ENCODE measurements around the gene SMAD6. TPM values are rescaled to one million over a fixed set of nuclear protein-coding genes. Genes with fewer than 3 reads are reported as not detected.

SMAD6 gene
- total and polyA plus RNA-seq, 9 of the 15 experiments (the other 6 are each of a cell fraction or from before 2014, with no cell fraction given), result 0.10 to 15.5 (median 3.7) TPM

GRCh38 chr15:66803182-66803729, 101.2 kb downstream of the SMAD6 start (continued):
- peak; percentile 79 for TF ChIP-seq RBFOX2 (IDR thresholded peaks at IDR 0.05; ENCODE audit: low read depth, low read length)
- TF ChIP-seq MTA2 (IDR thresholded peaks at IDR 0.05; ENCODE audit: low read depth), result 0 out of 2 replicates have a peak, but pooled peaks have one; percentile 6
- peak; percentile 88 for TF ChIP-seq HDAC2 (IDR thresholded peaks at IDR 0.05)
- no peak for TF ChIP-seq MLX (CRISPR knock-in tag; conservative IDR thresholded peaks at IDR 0.05)
- no peak for TF ChIP-seq ILK (tag; IDR thresholded peaks at IDR 0.05; ENCODE audit: borderline replicate concordance, low read depth)
- TF ChIP-seq HMGN3 (IDR thresholded peaks at IDR 0.05; ENCODE audit: borderline replicate concordance, extremely low read depth, insufficient read length, low read depth, low read length), result peak; percentile 99
- peak; percentile 36 for TF ChIP-seq POLR2B (IDR thresholded peaks at IDR 0.05; ENCODE audit: low read depth, partially characterized antibody)
- TF ChIP-seq HNRNPL (IDR thresholded peaks at IDR 0.05; ENCODE audit: low read depth, low read length), result no peak
- no peak for TF ChIP-seq SNRNP70 (optimal IDR thresholded peaks at IDR 0.05; ENCODE audit: low read depth, low read length)
- TF ChIP-seq HCFC1 (IDR thresholded peaks at IDR 0.05; ENCODE audit: low read depth, low read length), result peak; percentile 22; the same call in 1 of the 2 replicates
- peak; percentile 31 to 63; a peak in 1 of 4 replicates for TF ChIP-seq TRIM24 (IDR thresholded peaks at IDR 0.05)

GRCh38 chr15:66803749-66804148, 101.7 kb downstream of the SMAD6 start:
- peak overlapping the region; percentile 79 for H3K27ac ChIP-seq (ENCODE audit: extremely low read depth, low read depth, low read length)
- FAIRE-seq (no peak), DNase-seq (ENCODE audit: extremely low read depth in 1 of 4, low spot score in 3 of 4) (no peak), ATAC-seq (no peak)
- H3K79me2 ChIP-seq (ENCODE audit: control insufficient read depth, insufficient read depth, low read length), result no peaks in the 10 kb centered on the region
- H3K9ac ChIP-seq (ENCODE audit: insufficient read depth in 1 of 2, low read depth in 2 of 2, low read length in 2 of 2), result peak overlapping the region; percentile 38 to 84; a peak in 3 of 4 replicates
- H3K9me1 ChIP-seq (ENCODE audit: control insufficient read depth, insufficient read depth, low read length), result no peaks in the 10 kb centered on the region
- in situ Hi-C loops (cut with MboI) (no loop called here), intact Hi-C loops (cut with micrococcal nuclease) (loop anchor here (5.0 kb wide), 1 partner anchor 49 kb away; no protein-coding TSS in a partner anchor)
- TF ChIP-seq NR1H2 (CRISPR knock-in tag; IDR thresholded peaks at IDR 0.05) (0 out of 2 replicates have a peak, but pooled peaks have one; percentile 49), ELF2 (CRISPR knock-in tag; IDR thresholded peaks at IDR 0.05) (no peak), CBX2 (IDR thresholded peaks at IDR 0.05; ENCODE audit: insufficient read depth, low read length, poor library complexity, severe bottlenecking) (no peak), FOXM1 (IDR thresholded peaks at IDR 0.05; ENCODE audit: low read depth) (no peak), FOXM1 (CRISPR knock-in tag; IDR thresholded peaks at IDR 0.05; ENCODE audit: low read depth) (0 out of 2 replicates have a peak, but pooled peaks have one; percentile 38)
- no peaks in the 10 kb centered on the region for H3K27me3 ChIP-seq (ENCODE audit: control insufficient read depth in 2 of 2, insufficient read depth in 2 of 2, low read length in 2 of 2)
- H3K4me1 ChIP-seq (replicated peaks in 1 of 2; ENCODE audit: control insufficient read depth in 2 of 2, insufficient read depth in 2 of 2, low read length in 2 of 2), result peaks cover 31 to 47% of the 10 kb centered on the region in 2 experiments
- POLR2A ChIA-PET, result interaction anchor here (0.7 to 1.7 kb wide), 5 partner anchors 9 to 34 kb away, joined by 3 to 4 read pairs (median 4); no protein-coding TSS in a partner anchor
- no peaks in the 10 kb centered on the region for H3K36me3 ChIP-seq (ENCODE audit: control insufficient read depth, insufficient read depth, low read length)
- TSS peak; percentile 67 for BruUV-seq (replicated peaks)
- peak overlapping the region; percentile 81 for H2AFZ ChIP-seq (ENCODE audit: low read depth, low read length)
- H3K4me3 ChIP-seq, result no peak overlapping the region
- H3K9me3 ChIP-seq (replicated peaks; ENCODE audit: control insufficient read depth, insufficient read depth, low read depth, low read length), result no peaks in the 10 kb centered on the region
- 80% methylated on average over 1 of the region's 1 CpG for WGBS (ENCODE audit: insufficient coverage, low coverage, missing lambda C conversion rate)
- no peaks in the 10 kb centered on the region for H4K20me1 ChIP-seq (replicated peaks; ENCODE audit: control insufficient read depth, insufficient read depth, low read length)
- peak overlapping the region; percentile 63 for H3K4me2 ChIP-seq (ENCODE audit: insufficient read depth, low read length)
- CTCF ChIA-PET (ENCODE audit: low intra/inter-chr PET ratio), result no interaction called here

Measured in K562 (cell line).